ENCODE results near the gene TTLL10. TPM values are rescaled to one million over a fixed set of nuclear protein-coding genes. Genes with fewer than 3 reads are reported as not detected.

Gene TTLL10
- total RNA-seq, 1 donor from 2014 or later: not detected

DNA sequence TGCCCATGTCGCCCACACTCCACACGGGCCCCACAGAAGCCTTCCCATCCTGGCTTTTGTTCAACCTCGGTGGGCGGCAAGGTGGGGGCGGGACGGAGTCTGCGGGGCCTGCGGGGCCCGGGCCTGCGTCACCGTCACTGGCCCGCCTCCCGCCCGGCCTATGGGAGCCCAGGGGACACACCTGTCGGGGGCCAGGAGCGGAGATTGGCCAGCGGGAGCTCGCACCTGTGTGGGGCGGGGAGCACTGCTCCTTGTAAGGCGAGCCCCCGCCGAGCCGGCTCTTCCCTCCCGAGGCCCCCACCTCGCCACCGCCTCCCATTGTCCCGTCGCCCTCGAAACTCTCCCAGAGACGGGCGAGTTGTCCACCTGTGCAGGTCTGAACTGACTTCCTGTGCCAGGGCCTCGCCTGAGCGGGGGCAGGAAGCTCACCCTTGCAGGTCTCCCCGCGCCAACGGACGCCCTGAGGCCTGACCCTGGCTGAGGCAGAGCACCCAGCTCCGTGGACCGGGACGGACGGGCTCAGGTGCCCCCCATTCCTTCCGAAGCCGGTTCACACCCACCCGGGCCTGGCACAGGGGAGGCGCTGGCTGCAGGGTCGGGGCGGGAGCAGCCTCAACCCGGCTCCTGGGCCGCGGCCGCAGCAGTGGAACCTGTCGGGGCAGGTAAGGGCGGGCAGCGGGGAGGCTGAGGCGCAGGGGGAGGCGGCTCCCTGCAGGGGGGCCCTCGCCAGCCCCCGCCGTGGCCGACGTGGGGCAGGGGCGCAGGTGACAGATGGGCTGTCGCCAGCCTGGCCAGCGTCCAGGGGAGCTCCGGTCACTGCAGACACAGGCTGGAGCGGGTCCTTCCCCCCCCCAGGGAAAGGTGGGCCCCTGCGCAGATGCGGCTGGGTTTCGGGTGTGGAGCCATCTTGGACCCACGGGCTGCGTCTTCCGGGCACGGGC lies 10.8 kb upstream of the TTLL10 start:
- FAIRE-seq: no peak
- Histone ChIP-seq H3K9me3 (ENCODE audit: insufficient read depth, low read depth, low read length) (no peaks in the 10 kb centered on the region), H3K27me3 (ENCODE audit: insufficient read depth, low read length) (peaks cover 3% of the 10 kb centered on the region), H3K4me1 (ENCODE audit: insufficient read depth, low read length) (peaks cover 9% of the 10 kb centered on the region), H3K36me3 (ENCODE audit: insufficient read depth, low read length) (no peaks in the 10 kb centered on the region), H3K4me2 (ENCODE audit: low read length) (no peak overlapping the region), H3K9ac (ENCODE audit: low read length) (no peak overlapping the region), H3K79me2 (ENCODE audit: insufficient read depth, low read length) (no peaks in the 10 kb centered on the region), H4K20me1 (ENCODE audit: insufficient read depth, low read length) (no peaks in the 10 kb centered on the region), H2AFZ (ENCODE audit: low read depth, low read length) (no peak overlapping the region), H3K4me3 (ENCODE audit: insufficient read depth, low read depth, low read length) (no peak overlapping the region), H3K27ac (ENCODE audit: low read depth, low read length) (no peak overlapping the region)
- Mint-ChIP-seq H3K27ac (ENCODE audit: unreplicated experiment) (no peak overlapping the region), H3K27me3 (ENCODE audit: low read depth, unreplicated experiment) (peaks cover 8% of the 10 kb centered on the region), H3K4me1 (ENCODE audit: low read depth, unreplicated experiment) (peaks cover 2% of the 10 kb centered on the region), H3K9me3 (ENCODE audit: unreplicated experiment) (no peaks in the 10 kb centered on the region), H3K36me3 (ENCODE audit: low read depth, unreplicated experiment) (no peaks in the 10 kb centered on the region), H3K4me3 (ENCODE audit: unreplicated experiment) (no peak overlapping the region)
- TF ChIP-seq, protein P1, sequence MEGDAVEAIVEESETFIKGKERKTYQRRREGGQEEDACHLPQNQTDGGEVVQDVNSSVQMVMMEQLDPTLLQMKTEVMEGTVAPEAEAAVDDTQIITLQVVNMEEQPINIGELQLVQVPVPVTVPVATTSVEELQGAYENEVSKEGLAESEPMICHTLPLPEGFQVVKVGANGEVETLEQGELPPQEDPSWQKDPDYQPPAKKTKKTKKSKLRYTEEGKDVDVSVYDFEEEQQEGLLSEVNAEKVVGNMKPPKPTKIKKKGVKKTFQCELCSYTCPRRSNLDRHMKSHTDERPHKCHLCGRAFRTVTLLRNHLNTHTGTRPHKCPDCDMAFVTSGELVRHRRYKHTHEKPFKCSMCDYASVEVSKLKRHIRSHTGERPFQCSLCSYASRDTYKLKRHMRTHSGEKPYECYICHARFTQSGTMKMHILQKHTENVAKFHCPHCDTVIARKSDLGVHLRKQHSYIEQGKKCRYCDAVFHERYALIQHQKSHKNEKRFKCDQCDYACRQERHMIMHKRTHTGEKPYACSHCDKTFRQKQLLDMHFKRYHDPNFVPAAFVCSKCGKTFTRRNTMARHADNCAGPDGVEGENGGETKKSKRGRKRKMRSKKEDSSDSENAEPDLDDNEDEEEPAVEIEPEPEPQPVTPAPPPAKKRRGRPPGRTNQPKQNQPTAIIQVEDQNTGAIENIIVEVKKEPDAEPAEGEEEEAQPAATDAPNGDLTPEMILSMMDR (IDR thresholded peaks at IDR 0.05; ENCODE audit: insufficient read depth, low read depth, low read length): no peak
- no peak for DNase-seq (ENCODE audit: low read depth)

GRCh38 chr1:1163538-1164070 lies 10.1 kb upstream of the TTLL10 start:
- no peaks in the 10 kb centered on the region for H4K20me1 ChIP-seq (ENCODE audit: insufficient read depth, low read length)
- no peak overlapping the region for H3K4me3 Mint-ChIP-seq (ENCODE audit: unreplicated experiment)
- no peak for TF ChIP-seq EZH2 (IDR thresholded peaks at IDR 0.05; ENCODE audit: insufficient read depth, low read length)
- TF ChIP-seq, protein P1 (IDR thresholded peaks at IDR 0.05; ENCODE audit: insufficient read depth, low read depth, low read length): no peak
- H3K79me2 ChIP-seq (ENCODE audit: insufficient read depth, low read length): no peaks in the 10 kb centered on the region
- no peaks in the 10 kb centered on the region for H3K9me3 ChIP-seq (ENCODE audit: insufficient read depth, low read depth, low read length)
- H3K27me3 Mint-ChIP-seq (ENCODE audit: low read depth, unreplicated experiment): peaks cover 8% of the 10 kb centered on the region
- H3K4me2 ChIP-seq (ENCODE audit: low read length): no peak overlapping the region
- H3K9ac ChIP-seq (ENCODE audit: low read length): no peak overlapping the region
- H2AFZ ChIP-seq (ENCODE audit: low read depth, low read length): no peak overlapping the region
- H3K4me1 ChIP-seq (ENCODE audit: insufficient read depth, low read length): peaks cover 2% of the 10 kb centered on the region
- no peaks in the 10 kb centered on the region for H3K36me3 ChIP-seq (ENCODE audit: insufficient read depth, low read length)
- no peaks in the 10 kb centered on the region for H3K9me3 Mint-ChIP-seq (ENCODE audit: unreplicated experiment)
- no peak for DNase-seq (ENCODE audit: low read depth)
- no peak overlapping the region for H3K27ac Mint-ChIP-seq (ENCODE audit: unreplicated experiment)
- peaks cover 3% of the 10 kb centered on the region for H3K27me3 ChIP-seq (ENCODE audit: insufficient read depth, low read length)
- no peak overlapping the region for H3K27ac ChIP-seq (ENCODE audit: low read depth, low read length)
- H3K4me3 ChIP-seq (ENCODE audit: insufficient read depth, low read depth, low read length): no peak overlapping the region
- FAIRE-seq: no peak
- H3K4me1 Mint-ChIP-seq (ENCODE audit: low read depth, unreplicated experiment): peaks cover 2% of the 10 kb centered on the region
- H3K36me3 Mint-ChIP-seq (ENCODE audit: low read depth, unreplicated experiment): no peaks in the 10 kb centered on the region

DNA sequence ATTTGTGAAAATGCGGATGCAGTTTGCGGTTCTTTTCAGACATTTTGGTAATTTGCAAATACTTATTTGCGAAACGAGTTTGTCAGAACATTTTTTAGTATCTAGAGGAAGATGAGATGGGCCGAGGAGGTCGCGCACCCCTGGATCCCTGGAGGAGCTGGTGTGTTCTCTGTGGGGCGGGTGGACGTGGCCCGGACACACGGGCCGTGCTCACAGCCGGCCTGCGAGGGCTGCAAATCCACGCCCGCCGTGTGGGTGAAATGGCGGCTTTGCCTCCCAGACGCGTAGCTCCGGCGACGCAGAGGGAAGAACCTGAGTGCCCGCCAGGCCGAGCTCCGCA lies 9.3 kb upstream of the TTLL10 start:
- no peak overlapping the region for H3K4me3 Mint-ChIP-seq (ENCODE audit: unreplicated experiment)
- no peaks in the 10 kb centered on the region for H3K4me1 ChIP-seq (ENCODE audit: insufficient read depth, low read length)
- H3K9me3 Mint-ChIP-seq (ENCODE audit: unreplicated experiment): no peaks in the 10 kb centered on the region
- DNase-seq (ENCODE audit: low read depth): no peak
- no peak overlapping the region for H3K27ac Mint-ChIP-seq (ENCODE audit: unreplicated experiment)
- H3K9me3 ChIP-seq (ENCODE audit: insufficient read depth, low read depth, low read length): no peaks in the 10 kb centered on the region
- TF ChIP-seq EZH2 (IDR thresholded peaks at IDR 0.05; ENCODE audit: insufficient read depth, low read length): no peak
- no peaks in the 10 kb centered on the region for H4K20me1 ChIP-seq (ENCODE audit: insufficient read depth, low read length)
- no peak overlapping the region for H3K4me2 ChIP-seq (ENCODE audit: low read length)
- H3K36me3 Mint-ChIP-seq (ENCODE audit: low read depth, unreplicated experiment): no peaks in the 10 kb centered on the region
- H3K4me1 Mint-ChIP-seq (ENCODE audit: low read depth, unreplicated experiment): peaks cover 2% of the 10 kb centered on the region
- no peak for FAIRE-seq
- no peak overlapping the region for H3K9ac ChIP-seq (ENCODE audit: low read length)
- peaks cover 8% of the 10 kb centered on the region for H3K27me3 Mint-ChIP-seq (ENCODE audit: low read depth, unreplicated experiment)
- no peaks in the 10 kb centered on the region for H3K36me3 ChIP-seq (ENCODE audit: insufficient read depth, low read length)
- H3K4me3 ChIP-seq (ENCODE audit: insufficient read depth, low read depth, low read length): no peak overlapping the region
- H3K79me2 ChIP-seq (ENCODE audit: insufficient read depth, low read length): no peaks in the 10 kb centered on the region
- no peak overlapping the region for H2AFZ ChIP-seq (ENCODE audit: low read depth, low read length)
- H3K27ac ChIP-seq (ENCODE audit: low read depth, low read length): no peak overlapping the region
- peaks cover 3% of the 10 kb centered on the region for H3K27me3 ChIP-seq (ENCODE audit: insufficient read depth, low read length)

All from astrocyte (in vitro differentiated cells and primary cell).